ENCODE results near the gene SLC25A24. TPM values are rescaled to one million over a fixed set of nuclear protein-coding genes. Genes with fewer than 3 reads are reported as not detected.
"Not testable (repeated sequence)": the region's sequence is repeated elsewhere in the genome, so short reads cannot be mapped to it uniquely, and the experiment has no call there.

Gene SLC25A24
- polyA plus RNA-seq, 3 donors = 11.1 to 45.4 (median 43.4) TPM

GRCh38 chr1:108216028-108216890 lies 16.1 kb upstream of the SLC25A24 start:
- H3K36me3 ChIP-seq (replicated peaks in 1 of 2; ENCODE audit: control insufficient read depth in 1 of 2, insufficient read depth in 2 of 2, low read length in 2 of 2); H3K4me1 Mint-ChIP-seq; DNase-seq; H3K27ac ChIP-seq (ENCODE audit: low read depth in 1 of 2, low read length in 2 of 2); H3K9me3 Mint-ChIP-seq; H3K27me3 ChIP-seq (ENCODE audit: control insufficient read depth in 2 of 2, insufficient read depth in 2 of 2, low read length in 2 of 2); H2AFZ ChIP-seq (ENCODE audit: insufficient read depth, low read depth, low read length, poor library complexity, severe bottlenecking); H3K9ac ChIP-seq (ENCODE audit: insufficient read depth, low read length, poor library complexity, severe bottlenecking); H4K20me1 ChIP-seq (ENCODE audit: insufficient read depth, low read length); H3K4me3 Mint-ChIP-seq; H3K9me3 ChIP-seq (replicated peaks in 1 of 2; ENCODE audit: control insufficient read depth in 1 of 2, insufficient read depth in 1 of 2, low read length in 2 of 2); H3K79me2 ChIP-seq (ENCODE audit: insufficient read depth, low read length); H3K4me1 ChIP-seq (ENCODE audit: control insufficient read depth in 1 of 2, insufficient read depth in 2 of 2, low read length in 2 of 2); intact Hi-C loops (cut with micrococcal nuclease); H3K36me3 Mint-ChIP-seq; H3K4me3 ChIP-seq (replicated peaks in 1 of 3; ENCODE audit: low read depth in 2 of 3, low read length in 3 of 3); H3K4me2 ChIP-seq (replicated peaks; ENCODE audit: extremely low read depth, low read length, poor library complexity, severe bottlenecking): not testable (repeated sequence)
- WGBS (ENCODE audit: insufficient coverage) = no CpG with 5 or more reads among the region's 6 CpGs
- peaks cover 0 to 15% (median 2%) of the 10 kb centered on the region in 3 donors for H3K27me3 Mint-ChIP-seq (ENCODE audit: low read depth in 3 of 3)
- peak overlapping the region in 1 of 7 donors; percentile 63 for H3K27ac Mint-ChIP-seq

- H3K9me3 Mint-ChIP-seq; H3K27ac ChIP-seq (ENCODE audit: low read depth in 1 of 2, low read length in 2 of 2); H3K36me3 Mint-ChIP-seq; H2AFZ ChIP-seq (ENCODE audit: insufficient read depth, low read depth, low read length, poor library complexity, severe bottlenecking); H3K27me3 ChIP-seq (ENCODE audit: control insufficient read depth in 2 of 2, insufficient read depth in 2 of 2, low read length in 2 of 2); H3K4me1 Mint-ChIP-seq; H3K9ac ChIP-seq (ENCODE audit: insufficient read depth, low read length, poor library complexity, severe bottlenecking); H3K4me3 ChIP-seq (replicated peaks in 1 of 3; ENCODE audit: low read depth in 2 of 3, low read length in 3 of 3); H3K27ac Mint-ChIP-seq; H4K20me1 ChIP-seq (ENCODE audit: insufficient read depth, low read length); H3K79me2 ChIP-seq (ENCODE audit: insufficient read depth, low read length); intact Hi-C loops (cut with micrococcal nuclease); H3K4me1 ChIP-seq (ENCODE audit: control insufficient read depth in 1 of 2, insufficient read depth in 2 of 2, low read length in 2 of 2); H3K9me3 ChIP-seq (replicated peaks in 1 of 2; ENCODE audit: control insufficient read depth in 1 of 2, insufficient read depth in 1 of 2, low read length in 2 of 2); H3K4me3 Mint-ChIP-seq; H3K36me3 ChIP-seq (replicated peaks in 1 of 2; ENCODE audit: control insufficient read depth in 1 of 2, insufficient read depth in 2 of 2, low read length in 2 of 2); H3K4me2 ChIP-seq (replicated peaks; ENCODE audit: extremely low read depth, low read length, poor library complexity, severe bottlenecking): not testable (repeated sequence)
- peak; percentile 76 for TF ChIP-seq CTCF (IDR thresholded peaks at IDR 0.05)
- H3K27me3 Mint-ChIP-seq (ENCODE audit: low read depth in 3 of 3) = peaks cover 0 to 15% (median 3%) of the 10 kb centered on the region in 3 donors
- no CpG with 5 or more reads among the region's 5 CpGs for WGBS (ENCODE audit: insufficient coverage)
- peak in 1 of 3 donors; percentile 41 for DNase-seq
Observed at GRCh38 chr1:108214641-108215465, 14.7 kb upstream of the SLC25A24 start.
